Ishikawa (cell line): ENCODE results near the gene ERBB2.

Experiments used
- CEBPB ChIP-seq: IDR thresholded peaks from 2 replicates; pipeline ENCODE4 v1.6.1; 2012
- CREB1 ChIP-seq: IDR thresholded peaks from 2 replicates; pipeline ENCODE4 v1.6.1; 2012; ENCODE audit warnings: low read depth
- EP300 ChIP-seq: IDR thresholded peaks from 2 replicates; pipeline ENCODE4 v1.6.1; 2012; ENCODE audit warnings: borderline replicate concordance
- FOXM1 ChIP-seq: IDR thresholded peaks from 2 replicates; pipeline ENCODE4 v1.6.1; 2012; ENCODE audit warnings: low read depth, borderline replicate concordance
- REST ChIP-seq: IDR thresholded peaks from 2 replicates; pipeline ENCODE4 v1.6.1; 2012; ENCODE audit warnings: low read depth, mild to moderate bottlenecking
- TAF1 ChIP-seq: IDR thresholded peaks from 2 replicates; pipeline ENCODE4 v1.6.1; 2012; ENCODE audit warnings: low read depth, mild to moderate bottlenecking
- TEAD4 ChIP-seq: IDR thresholded peaks from 2 replicates; pipeline ENCODE4 v1.6.1; 2012
- YY1 ChIP-seq: IDR thresholded peaks from 2 replicates; pipeline ENCODE4 v1.6.1; 2012; ENCODE audit warnings: low read depth

GRCh38 chr17:39700148-39700987, 504 bp downstream of the ERBB2 start:
- TF ChIP-seq TAF1 (no peak), REST (no peak), CREB1 (no peak), TEAD4 (no peak), CEBPB (no peak), EP300 (no peak), FOXM1 (no peak), YY1 (no peak)
